Brain pericyte (primary cell): ENCODE measurements around the gene OOSP3.

Source experiments
- DNase-seq: peaks from one replicate; pipeline ENCODE4 v3.0.0-alpha.2; 2012; ENCODE audit warnings: low read depth, low spot score

OOSP3 gene

DNA sequence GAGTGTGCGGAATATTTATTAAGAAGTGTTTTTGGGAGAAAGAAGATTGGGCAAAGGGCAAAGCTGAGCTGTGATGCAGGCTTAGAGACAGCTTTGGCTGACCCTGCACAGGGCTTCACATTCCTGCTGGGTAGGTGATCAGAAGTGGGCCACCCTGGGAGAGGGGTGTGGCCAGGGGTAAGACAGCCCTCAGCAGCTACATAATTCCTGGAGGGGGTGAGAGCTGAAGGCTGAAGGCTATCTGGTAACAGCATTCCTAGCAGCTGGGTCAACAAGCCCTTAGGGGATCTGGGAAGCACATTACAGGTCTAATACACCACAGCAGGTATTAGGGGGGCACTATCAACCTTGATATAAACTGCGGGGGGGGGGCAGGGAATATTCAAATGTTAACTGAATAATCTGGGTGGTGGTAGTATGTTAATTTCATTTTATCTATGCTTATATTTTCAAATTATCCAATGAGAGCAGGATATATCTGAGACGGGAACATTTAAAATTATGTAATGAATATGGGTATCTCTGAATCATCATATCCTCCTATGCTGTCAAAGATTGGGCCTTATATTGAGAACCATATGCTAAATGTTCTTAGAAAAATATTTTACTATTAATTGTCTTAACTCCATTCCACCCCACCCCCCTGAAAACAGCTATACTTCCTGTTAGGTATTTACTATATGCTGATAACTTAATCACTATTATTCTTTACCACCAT lies 65.6 kb downstream of the OOSP3 start:
- no peak for DNase-seq

DNA sequence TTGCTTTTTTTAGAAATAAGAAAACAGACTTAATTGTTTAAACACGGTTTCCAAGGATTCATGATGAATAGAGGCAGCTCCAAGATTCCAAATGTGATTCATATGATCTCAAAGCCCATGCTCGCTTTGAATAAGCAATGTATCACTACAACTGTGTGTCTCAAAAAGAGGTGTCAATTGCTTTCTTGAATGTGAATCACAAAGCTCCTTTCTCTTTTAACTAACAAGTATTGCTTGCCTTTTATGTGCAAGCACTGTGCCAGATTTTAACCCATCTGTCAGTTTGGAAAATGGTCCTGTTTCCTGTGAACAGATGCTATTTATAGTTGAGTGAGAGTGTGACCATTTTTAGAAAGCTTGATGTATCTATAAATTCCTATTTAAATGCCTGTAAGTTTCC lies 66.1 kb downstream of the OOSP3 start:
- DNase-seq, result no peak
